HEK293 (cell line): ENCODE data around the gene UBXN1.

ENCODE experiments used
- CTCF ChIA-PET: fragments of 350-600 bp; formaldehyde crosslinking; extraction: SDS; loops from one replicate; lab custom pipeline; 2021; ENCODE audit warnings: antibody characterized with exemption; lab: Yijun Ruan, JAX
- POLR2A ChIA-PET: fragments of 300-600 bp; formaldehyde crosslinking; extraction: SDS; loops from one replicate; lab custom pipeline; 2020; ENCODE audit warnings: antibody characterized with exemption, inconsistent platforms; lab: Yijun Ruan, JAX
- H3K27ac ChIP-seq: fragments of 200-500 bp; sonication (Bioruptor generic); 2 replicates; pipeline ENCODE4 v1.5.1; 2014; ENCODE audit warnings: low read depth, low read length, control low read depth, inconsistent platforms; ENCODE audit errors: extremely low read depth
- H3K36me3 ChIP-seq, 2 experiments: fragments of 200-500 bp in 1 of 2; sonication (Bioruptor generic) in 1 of 2; 1 replicate in 1 of 2; 2 replicates in 1 of 2; pipeline ENCODE4 v1.5.1; 2014 to 2017; ENCODE audit warnings: inconsistent platforms in 2 of 2, low read length in 2 of 2; ENCODE audit not compliant: control insufficient read depth in 2 of 2, insufficient read depth in 1 of 2
- H3K4me1 ChIP-seq: fragments of 200-500 bp; sonication (Bioruptor generic); 2 replicates; pipeline ENCODE4 v1.5.1; 2014; ENCODE audit warnings: mild to moderate bottlenecking, low read length, inconsistent platforms; ENCODE audit not compliant: control insufficient read depth, insufficient read depth
- H3K4me3 ChIP-seq: 2 replicates; pipeline ENCODE4 v1.5.1; 2011; ENCODE audit warnings: low read depth, mild to moderate bottlenecking, control low read depth, low read length, moderate library complexity
- H3K9me3 ChIP-seq: fragments of 200-500 bp; sonication (Bioruptor generic); 2 replicates; pipeline ENCODE4 v1.5.1; 2014; ENCODE audit warnings: low read depth, low read length, inconsistent platforms; ENCODE audit not compliant: control insufficient read depth, insufficient read depth
- ATF2 ChIP-seq: fragments of 450-650 bp; formaldehyde crosslinking; IDR thresholded peaks from 2 replicates; pipeline ENCODE4 v1.5.1; 2016; ENCODE audit warnings: missing biosample characterization, missing genetic modification characterization, low read depth
- INSM2 ChIP-seq: fragments of 450-650 bp; formaldehyde crosslinking; IDR thresholded peaks from 2 replicates; pipeline ENCODE4 v1.5.1; 2016; ENCODE audit warnings: missing biosample characterization, missing genetic modification characterization
- MEIS1 ChIP-seq: sonication (generic); formaldehyde crosslinking; IDR thresholded peaks from 2 replicates; pipeline ENCODE4 v1.8.1; 2022; ENCODE audit warnings: missing genetic modification reagents, mild to moderate bottlenecking, borderline replicate concordance
- SP7 ChIP-seq: fragments of 450-650 bp; formaldehyde crosslinking; IDR thresholded peaks from 2 replicates; pipeline ENCODE4 v1.5.1; 2016; ENCODE audit warnings: missing biosample characterization, missing genetic modification characterization
- TRIM28 ChIP-seq: IDR thresholded peaks from 2 replicates; pipeline ENCODE4 v1.6.1; 2011; ENCODE audit warnings: low read length, control low read depth, borderline replicate concordance
- YY1 ChIP-seq: fragments of 450-650 bp; formaldehyde crosslinking; IDR thresholded peaks from 2 replicates; pipeline ENCODE4 v1.5.1; 2018; ENCODE audit warnings: missing biosample characterization, missing genetic modification characterization
- ZBTB21 ChIP-seq: fragments of 450-650 bp; formaldehyde crosslinking; IDR thresholded peaks from 2 replicates; pipeline ENCODE4 v1.5.1; 2017; ENCODE audit warnings: missing biosample characterization, missing genetic modification characterization
- ZBTB7A ChIP-seq: fragments of 450-650 bp; formaldehyde crosslinking; IDR thresholded peaks from 2 replicates; pipeline ENCODE4 v1.5.1; 2016; ENCODE audit warnings: low read depth, missing biosample characterization, missing genetic modification characterization
- ZFHX2 ChIP-seq: fragments of 450-650 bp; formaldehyde crosslinking; conservative IDR thresholded peaks from 2 replicates; pipeline ENCODE4 v1.5.1; 2016; ENCODE audit warnings: missing biosample characterization, missing genetic modification characterization
- ZFP69B ChIP-seq: fragments of 450-650 bp; formaldehyde crosslinking; IDR thresholded peaks from 2 replicates; pipeline ENCODE4 v1.5.1; 2016; ENCODE audit warnings: missing biosample characterization, missing genetic modification characterization
- ZNF175 ChIP-seq: fragments of 450-650 bp; formaldehyde crosslinking; IDR thresholded peaks from 2 replicates; pipeline ENCODE4 v1.5.1; 2016; ENCODE audit warnings: missing biosample characterization, missing genetic modification characterization
- ZNF202 ChIP-seq: fragments of 450-650 bp; formaldehyde crosslinking; IDR thresholded peaks from 2 replicates; pipeline ENCODE4 v1.5.1; 2016; ENCODE audit warnings: missing biosample characterization, missing genetic modification characterization, borderline replicate concordance
- ZNF23 ChIP-seq: fragments of 450-650 bp; formaldehyde crosslinking; IDR thresholded peaks from 2 replicates; pipeline ENCODE4 v1.5.1; 2016; ENCODE audit warnings: missing biosample characterization, missing genetic modification characterization, borderline replicate concordance
- ZNF248 ChIP-seq: fragments of 450-650 bp; formaldehyde crosslinking; IDR thresholded peaks from 2 replicates; pipeline ENCODE4 v1.5.1; 2017; ENCODE audit warnings: missing biosample characterization, missing genetic modification characterization
- ZNF366 ChIP-seq: fragments of 450-650 bp; formaldehyde crosslinking; conservative IDR thresholded peaks from 2 replicates; pipeline ENCODE4 v1.5.1; 2016; ENCODE audit warnings: missing biosample characterization, missing genetic modification characterization
- ZNF426 ChIP-seq: fragments of 450-650 bp; formaldehyde crosslinking; IDR thresholded peaks from 2 replicates; pipeline ENCODE4 v1.5.1; 2017; ENCODE audit warnings: missing biosample characterization, missing genetic modification characterization, mild to moderate bottlenecking, inconsistent platforms, moderate library complexity
- ZNF433 ChIP-seq: fragments of 450-650 bp; formaldehyde crosslinking; IDR thresholded peaks from 2 replicates; pipeline ENCODE4 v1.5.1; 2016; ENCODE audit warnings: missing biosample characterization, missing genetic modification characterization, low read depth
- ZNF449 ChIP-seq: fragments of 450-650 bp; formaldehyde crosslinking; IDR thresholded peaks from 2 replicates; pipeline ENCODE4 v1.5.1; 2017; ENCODE audit warnings: missing biosample characterization, mild to moderate bottlenecking, missing genetic modification characterization, moderate library complexity
- ZNF488 ChIP-seq: fragments of 450-650 bp; formaldehyde crosslinking; IDR thresholded peaks from 2 replicates; pipeline ENCODE4 v1.5.1; 2016; ENCODE audit warnings: missing biosample characterization, missing genetic modification characterization
- ZNF529 ChIP-seq: fragments of 450-650 bp; formaldehyde crosslinking; IDR thresholded peaks from 2 replicates; pipeline ENCODE4 v1.5.1; 2017; ENCODE audit warnings: missing genetic modification characterization, missing biosample characterization; ENCODE audit not compliant: insufficient replicate concordance
- ZNF555 ChIP-seq: fragments of 450-650 bp; formaldehyde crosslinking; conservative IDR thresholded peaks from 2 replicates; pipeline ENCODE4 v1.5.1; 2017; ENCODE audit warnings: missing biosample characterization, mild to moderate bottlenecking, missing genetic modification characterization, inconsistent platforms
- ZNF580 ChIP-seq: fragments of 450-650 bp; formaldehyde crosslinking; IDR thresholded peaks from 2 replicates; pipeline ENCODE4 v1.5.1; 2016; ENCODE audit warnings: missing biosample characterization, missing genetic modification characterization
- ZNF654 ChIP-seq: fragments of 450-650 bp; formaldehyde crosslinking; IDR thresholded peaks from 2 replicates; pipeline ENCODE4 v1.5.1; 2016; ENCODE audit warnings: low read depth, missing biosample characterization, missing genetic modification characterization
- ZNF658 ChIP-seq: fragments of 450-650 bp; formaldehyde crosslinking; IDR thresholded peaks from 2 replicates; pipeline ENCODE4; 2016; ENCODE audit warnings: missing biosample characterization, missing genetic modification characterization
- ZNF670 ChIP-seq: fragments of 450-650 bp; formaldehyde crosslinking; IDR thresholded peaks from 2 replicates; pipeline ENCODE4 v1.5.1; 2016; ENCODE audit warnings: missing biosample characterization, missing genetic modification characterization, low read depth
- ZNF791 ChIP-seq: fragments of 450-650 bp; formaldehyde crosslinking; IDR thresholded peaks from 2 replicates; pipeline ENCODE4 v1.5.1; 2016; ENCODE audit warnings: missing biosample characterization, missing genetic modification characterization

UBXN1 gene

GRCh38 chr11:62689421-62690183, 10.7 kb upstream of the UBXN1 start, which contains the start of gene LRRN4CL (continued):
- TF ChIP-seq YY1 (tag by site-specific recombination) (no peak), ZFP69B (tag by site-specific recombination) (0 out of 2 replicates have a peak, but pooled peaks have one; percentile 15), ZNF426 (tag by site-specific recombination) (no peak), ZNF175 (tag by site-specific recombination) (no peak), ZNF654 (tag by site-specific recombination) (no peak), ZBTB21 (tag by site-specific recombination) (peak; percentile 44; the same call in 1 of the 2 replicates), SP7 (tag by site-specific recombination) (peak; percentile 36; the same call in 1 of the 2 replicates), INSM2 (tag by site-specific recombination) (no peak), ZBTB7A (tag by site-specific recombination) (no peak), ZNF791 (tag by site-specific recombination) (no peak), ZFHX2 (tag by site-specific recombination) (0 out of 2 replicates have a peak, but pooled peaks have one; percentile 11), ZNF366 (tag by site-specific recombination) (peak; percentile 35; the same call in 1 of the 2 replicates), ZNF670 (no peak), ZNF202 (no peak)

- POLR2A ChIA-PET: interaction anchor here (1.4 to 2.3 kb wide), 2 partner anchors 12 to 15 kb away, joined by 4 to 8 read pairs; no protein-coding TSS in a partner anchor
- H3K4me1 ChIP-seq: no peaks in the 10 kb centered on the region
- H3K4me3 ChIP-seq: no peak overlapping the region
- no peaks in the 10 kb centered on the region for H3K9me3 ChIP-seq
- CTCF ChIA-PET: interaction anchor here (0.6 to 2.3 kb wide), 4 partner anchors 13 to 264 kb away, joined by 3 to 8 read pairs (median 4); no protein-coding TSS in a partner anchor
- no peak overlapping the region for H3K27ac ChIP-seq
- TF ChIP-seq ZNF555 (tag by site-specific recombination) (no peak), ZNF658 (tag by site-specific recombination) (no peak), ZNF449 (tag by site-specific recombination) (no peak), TRIM28 (no peak)
- H3K36me3 ChIP-seq: peaks cover 4 to 37% of the 10 kb centered on the region in 2 experiments; a peak in 2 of 3 replicates
These were observed 9.6 kb upstream of the UBXN1 start for GRCh38 chr11:62688491-62688890.

GRCh38 chr11:62687508-62688396, 8.9 kb upstream of the UBXN1 start:
- no peak overlapping the region for H3K4me3 ChIP-seq
- H3K4me1 ChIP-seq: no peaks in the 10 kb centered on the region
- ChIA-PET CTCF (interaction anchor here (0.7 kb wide), 1 partner anchor 47 kb away, joined by 3 read pairs; no protein-coding TSS in a partner anchor), POLR2A (no interaction called here)
- H3K9me3 ChIP-seq: no peaks in the 10 kb centered on the region
- no peak overlapping the region for H3K27ac ChIP-seq
- H3K36me3 ChIP-seq: peaks cover 0 to 30% of the 10 kb centered on the region in 2 experiments; a peak in 2 of 3 replicates
- TF ChIP-seq ATF2 (tag by site-specific recombination) (no peak), MEIS1 (no peak), ZNF580 (no peak), SP7 (tag by site-specific recombination) (no peak), ZNF248 (tag by site-specific recombination) (no peak), ZNF488 (tag by site-specific recombination) (no peak), ZNF529 (no peak), ZNF433 (tag by site-specific recombination) (no peak), ZNF23 (tag by site-specific recombination) (no peak)
